GM23338 (cell line): ENCODE data around the gene CRYBB2.
"Not testable (repeated sequence)": the region's sequence is repeated elsewhere in the genome, so short reads cannot be mapped to it uniquely, and the experiment has no call there.

ENCODE experiments used
- CREB1 ChIP-seq: fragments of 250-450 bp; sonication (Bioruptor Pico); IDR thresholded peaks from 2 replicates; pipeline ENCODE4 v1.5.0; 2020; ENCODE audit warnings: low read depth, mild to moderate bottlenecking, moderate library complexity
- CTCF ChIP-seq, 2 experiments: fragments of 200-600 bp in 1 of 2; sonication (generic) in 1 of 2; conservative IDR thresholded peaks; 2 replicates each; pipeline versions ENCODE4 v1.5.1 to v1.6.1; 2016 to 2017; ENCODE audit warnings: antibody characterized with exemption in 2 of 2, low read depth in 2 of 2, mild to moderate bottlenecking in 2 of 2, moderate library complexity in 1 of 2
- ETS1 ChIP-seq: IDR thresholded peaks from 2 replicates; pipeline ENCODE4 v1.6.1; 2016; ENCODE audit warnings: antibody characterized with exemption
- EZH2 ChIP-seq: fragments of 200-600 bp; sonication (generic); IDR thresholded peaks from one replicate; pipeline ENCODE4 v1.8.0; 2017; ENCODE audit warnings: antibody characterized with exemption, mild to moderate bottlenecking, low read depth; ENCODE audit not compliant: unreplicated experiment
- EZH2phosphoT487 ChIP-seq: fragments of 200-600 bp; sonication (generic); IDR thresholded peaks from one replicate; pipeline ENCODE4 v1.8.1; 2018; ENCODE audit warnings: antibody characterized with exemption; ENCODE audit not compliant: unreplicated experiment
- JUNB ChIP-seq: IDR thresholded peaks from one replicate; pipeline ENCODE4 v1.6.1; 2016; ENCODE audit warnings: antibody characterized with exemption; ENCODE audit not compliant: unreplicated experiment
- NANOG ChIP-seq: IDR thresholded peaks from 2 replicates; pipeline ENCODE4 v1.6.1; 2016; ENCODE audit warnings: antibody characterized with exemption, borderline replicate concordance
- POLR2AphosphoS5 ChIP-seq: IDR thresholded peaks from 2 replicates; pipeline ENCODE4 v1.6.1; 2016; ENCODE audit warnings: antibody characterized with exemption, low read depth
- REST ChIP-seq: IDR thresholded peaks from one replicate; pipeline ENCODE4 v1.6.1; 2018; ENCODE audit warnings: antibody characterized with exemption; ENCODE audit not compliant: unreplicated experiment
- ZNF331 ChIP-seq: fragments of 250-450 bp; sonication (Bioruptor Pico); IDR thresholded peaks from 2 replicates; pipeline ENCODE4 v1.5.0; 2020; ENCODE audit warnings: low read depth, mild to moderate bottlenecking, moderate library complexity
- ZNF462 ChIP-seq: fragments of 250-450 bp; sonication (Bioruptor Pico); IDR thresholded peaks from 2 replicates; pipeline ENCODE4 v1.5.0; 2020; ENCODE audit warnings: mild to moderate bottlenecking, moderate library complexity

GRCh38 chr22:25268902-25269301 lies 49.5 kb downstream of the CRYBB2 start:
- not testable (repeated sequence) for TF ChIP-seq CTCF (conservative IDR thresholded peaks at IDR 0.05; ENCODE audit: low read depth in 2 of 2); EZH2phosphoT487; EZH2; REST; POLR2AphosphoS5; JUNB; ZNF462; CREB1 (CRISPR knock-in tag); NANOG; ETS1; ZNF331 (CRISPR knock-in tag)
